SJSA1 (cell line): ENCODE results near the gene BCL2L1. TPM values are rescaled to one million over a fixed set of nuclear protein-coding genes. Genes with fewer than 3 reads are reported as not detected.

ENCODE experiments used
- DNase-seq, 2 experiments: peaks; one replicate each; pipeline ENCODE4 v3.0.0-alpha.2; 2015 to 2020; ENCODE audit warnings: low spot score in 2 of 2, low read depth in 1 of 2
- H3K27ac ChIP-seq: fragments of 250-450 bp; sonication (Bioruptor Pico); 2 replicates; pipeline ENCODE4 v1.5.1; 2020; ENCODE audit warnings: mild to moderate bottlenecking, moderate library complexity
- H3K27me3 ChIP-seq: fragments of 250-450 bp; sonication (Bioruptor Pico); replicated peaks from 2 replicates; pipeline ENCODE4 v1.5.1; 2020; ENCODE audit warnings: mild to moderate bottlenecking, moderate library complexity
- H3K36me3 ChIP-seq: fragments of 250-450 bp; sonication (Bioruptor Pico); 2 replicates; pipeline ENCODE4 v1.5.1; 2020; ENCODE audit warnings: mild to moderate bottlenecking
- H3K4me1 ChIP-seq: fragments of 250-450 bp; sonication (Bioruptor Pico); replicated peaks from 2 replicates; pipeline ENCODE4 v1.6.1; 2021; ENCODE audit warnings: mild to moderate bottlenecking
- H3K4me3 ChIP-seq: fragments of 250-450 bp; sonication (Bioruptor Pico); 2 replicates; pipeline ENCODE4 v1.5.1; 2020; ENCODE audit warnings: mild to moderate bottlenecking
- H3K9me3 ChIP-seq: fragments of 250-450 bp; sonication (Bioruptor Pico); replicated peaks from 2 replicates; pipeline ENCODE4 v1.5.1; 2020; ENCODE audit warnings: mild to moderate bottlenecking
- total RNA-seq: library from RNA; depleted of rRNA; stranded (reverse); fragments of >200 nt; shearing (Covaris generic); gene quantifications from 2 replicates; pipeline ENCODE4 v1.2.3, GENCODE V29; 2014

Gene BCL2L1
- total RNA-seq, 1 experiment from 2014 or later = 106 TPM

DNA sequence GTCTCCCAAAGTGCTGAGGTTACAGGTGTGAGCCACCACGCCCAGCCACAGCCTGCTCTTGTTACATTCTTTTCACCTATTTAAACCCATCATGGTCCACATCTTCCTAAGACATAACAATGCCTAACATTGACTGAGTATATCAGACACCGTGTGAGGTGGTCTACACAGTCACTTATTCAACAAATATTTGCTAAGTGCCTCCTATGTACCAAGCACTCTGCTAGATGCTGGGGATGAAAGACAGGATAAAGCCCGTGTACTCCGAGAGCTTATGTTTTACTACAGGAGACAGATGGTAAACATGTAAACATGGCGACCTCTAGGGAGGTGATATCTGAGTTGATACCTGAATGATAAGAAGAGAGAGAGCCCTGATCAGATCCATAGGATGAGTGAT lies 12.7 kb downstream of the BCL2L1 start:
- no peaks in the 10 kb centered on the region for H3K9me3 ChIP-seq
- no peak overlapping the region for H3K27ac ChIP-seq
- peaks cover 55% of the 10 kb centered on the region for H3K4me1 ChIP-seq
- no peak overlapping the region for H3K4me3 ChIP-seq
- peaks cover 92% of the 10 kb centered on the region for H3K36me3 ChIP-seq
- DNase-seq = no peak
- H3K27me3 ChIP-seq = no peaks in the 10 kb centered on the region

DNA sequence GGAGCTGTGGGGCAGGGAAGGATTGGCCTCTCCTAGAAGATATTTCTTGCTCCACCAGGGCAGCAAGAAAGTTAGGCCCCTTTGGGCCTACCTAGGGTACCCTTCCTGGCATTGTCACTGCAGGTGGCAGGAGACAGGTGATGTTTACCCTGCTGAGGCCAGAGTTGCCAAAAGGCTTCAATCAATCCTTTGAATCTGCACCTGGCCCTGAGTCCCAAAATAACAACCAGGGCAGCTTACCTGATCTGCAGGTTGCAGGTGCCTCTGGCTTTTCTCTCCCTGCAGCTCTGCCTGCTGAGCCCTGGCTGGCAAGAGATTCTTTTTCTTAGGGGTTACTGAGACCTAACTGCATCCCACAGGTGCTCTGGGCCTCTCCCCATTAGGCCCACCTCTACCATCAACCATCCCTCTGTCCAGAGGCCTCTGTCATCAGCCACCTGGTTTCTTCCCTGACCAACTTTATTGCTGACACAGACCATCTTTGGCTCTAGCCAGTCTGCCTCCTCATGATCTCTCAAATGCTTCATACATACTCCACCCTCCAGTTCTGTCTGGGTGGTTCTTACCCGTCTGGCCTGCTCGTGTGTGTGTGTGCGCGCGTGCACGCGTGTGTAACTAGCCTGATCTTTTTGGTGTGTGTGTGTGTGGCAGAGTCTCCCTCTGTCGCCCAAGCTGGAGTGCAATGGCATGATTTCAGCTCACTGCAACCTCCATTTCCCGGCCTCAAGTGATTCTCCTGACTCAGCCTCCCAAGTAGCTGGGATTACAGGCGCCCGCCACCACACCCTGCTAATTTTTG lies 13.7 kb downstream of the BCL2L1 start:
- no peaks in the 10 kb centered on the region for H3K9me3 ChIP-seq
- H3K27ac ChIP-seq = no peak overlapping the region
- peaks cover 56% of the 10 kb centered on the region for H3K4me1 ChIP-seq
- H3K4me3 ChIP-seq = no peak overlapping the region
- no peaks in the 10 kb centered on the region for H3K27me3 ChIP-seq
- H3K36me3 ChIP-seq = peaks cover 88% of the 10 kb centered on the region
- DNase-seq = no peak

DNA sequence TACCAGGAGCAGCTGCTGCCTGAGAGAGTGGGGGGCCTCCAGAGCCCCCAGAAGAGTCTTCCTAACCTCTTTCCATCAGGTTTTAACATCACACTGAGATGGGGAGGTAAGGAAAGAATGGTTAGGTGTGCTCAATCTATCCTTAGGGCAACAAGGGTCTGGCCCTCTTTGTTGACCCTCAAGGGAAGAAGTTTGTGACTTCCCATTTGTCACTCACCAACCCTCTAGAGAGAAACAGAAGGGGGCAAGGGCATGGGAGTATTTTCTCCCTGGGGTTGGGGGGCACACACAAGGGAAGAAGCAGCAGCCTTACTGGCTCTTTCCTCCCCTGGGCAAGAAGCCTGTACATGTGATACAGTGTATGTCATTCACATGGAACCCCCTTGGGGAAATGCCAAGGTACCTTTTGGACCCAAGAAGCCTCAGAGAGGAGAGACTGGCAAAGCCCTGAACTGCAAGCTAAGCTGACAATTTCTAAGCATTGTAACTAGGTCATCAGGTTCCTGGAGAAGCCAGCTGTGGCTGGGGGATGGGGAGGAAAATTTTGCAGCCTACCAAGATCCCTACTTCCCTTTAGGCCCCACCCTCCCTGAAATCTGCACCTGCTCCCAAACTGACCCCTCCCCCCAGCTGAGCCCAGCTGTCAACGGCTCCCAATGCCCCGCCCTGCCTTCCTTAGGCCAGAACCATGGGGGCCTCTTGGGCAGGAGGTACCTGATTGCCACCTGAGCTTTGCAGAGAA lies 14.5 kb downstream of the BCL2L1 start:
- Histone ChIP-seq H3K9me3 (no peaks in the 10 kb centered on the region), H3K27me3 (no peaks in the 10 kb centered on the region), H3K27ac (no peak overlapping the region), H3K36me3 (peaks cover 85% of the 10 kb centered on the region), H3K4me3 (no peak overlapping the region), H3K4me1 (peaks cover 50% of the 10 kb centered on the region)
- no peak for DNase-seq

DNA sequence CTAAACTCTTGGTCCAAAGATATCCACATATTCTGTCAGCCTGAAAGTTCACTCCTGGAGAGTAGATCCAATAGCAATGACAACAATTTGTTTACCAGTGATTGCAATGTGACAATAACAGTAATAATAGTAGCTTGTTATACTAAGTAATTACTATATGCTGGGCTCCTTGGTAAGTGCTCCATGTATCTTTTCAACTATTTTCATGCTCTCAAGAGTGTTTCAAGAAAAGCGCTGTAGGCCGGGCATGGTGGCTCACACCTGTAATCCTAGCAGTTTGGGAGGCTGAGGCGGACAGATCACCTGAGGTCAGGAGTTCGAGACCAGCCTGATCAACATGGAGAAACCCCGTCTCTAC lies 15.4 kb downstream of the BCL2L1 start:
- H3K36me3 ChIP-seq = peaks cover 82% of the 10 kb centered on the region
- H3K4me1 ChIP-seq = peaks cover 40% of the 10 kb centered on the region
- H3K4me3 ChIP-seq = no peak overlapping the region
- no peaks in the 10 kb centered on the region for H3K9me3 ChIP-seq
- no peak overlapping the region for H3K27ac ChIP-seq
- DNase-seq = no peak
- H3K27me3 ChIP-seq = no peaks in the 10 kb centered on the region

DNA sequence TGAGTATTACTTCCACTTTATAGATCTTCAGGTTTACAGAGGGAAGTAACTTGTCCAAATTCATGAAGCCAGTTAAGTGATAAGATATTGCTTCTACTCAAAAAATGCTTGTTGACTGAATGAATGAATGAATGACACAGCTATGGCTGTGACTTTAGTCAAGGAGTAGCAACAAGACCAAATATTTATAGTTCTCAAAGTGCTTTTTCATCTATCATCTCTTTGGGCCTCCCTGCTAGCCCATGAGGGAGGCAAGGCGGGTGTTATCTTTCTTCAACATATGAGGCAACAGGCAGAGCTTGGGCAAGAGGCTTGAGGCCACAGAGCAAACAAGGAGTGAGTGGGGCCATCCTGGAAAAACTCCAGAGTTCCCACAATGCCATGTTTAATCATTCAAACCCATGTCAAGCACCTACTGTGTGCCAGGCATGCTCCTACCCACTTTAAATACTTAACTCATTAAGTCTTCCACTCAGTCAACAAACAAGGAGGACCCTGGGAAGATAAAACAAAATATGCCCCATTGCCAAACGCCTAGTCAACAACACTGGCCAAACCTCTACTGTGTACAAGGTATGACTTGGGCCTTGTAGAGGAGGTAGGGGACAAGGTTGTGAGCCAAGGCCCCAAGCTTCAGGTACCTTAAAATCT lies 15.9 kb downstream of the BCL2L1 start:
- no peak overlapping the region for H3K27ac ChIP-seq
- DNase-seq = no peak

DNA sequence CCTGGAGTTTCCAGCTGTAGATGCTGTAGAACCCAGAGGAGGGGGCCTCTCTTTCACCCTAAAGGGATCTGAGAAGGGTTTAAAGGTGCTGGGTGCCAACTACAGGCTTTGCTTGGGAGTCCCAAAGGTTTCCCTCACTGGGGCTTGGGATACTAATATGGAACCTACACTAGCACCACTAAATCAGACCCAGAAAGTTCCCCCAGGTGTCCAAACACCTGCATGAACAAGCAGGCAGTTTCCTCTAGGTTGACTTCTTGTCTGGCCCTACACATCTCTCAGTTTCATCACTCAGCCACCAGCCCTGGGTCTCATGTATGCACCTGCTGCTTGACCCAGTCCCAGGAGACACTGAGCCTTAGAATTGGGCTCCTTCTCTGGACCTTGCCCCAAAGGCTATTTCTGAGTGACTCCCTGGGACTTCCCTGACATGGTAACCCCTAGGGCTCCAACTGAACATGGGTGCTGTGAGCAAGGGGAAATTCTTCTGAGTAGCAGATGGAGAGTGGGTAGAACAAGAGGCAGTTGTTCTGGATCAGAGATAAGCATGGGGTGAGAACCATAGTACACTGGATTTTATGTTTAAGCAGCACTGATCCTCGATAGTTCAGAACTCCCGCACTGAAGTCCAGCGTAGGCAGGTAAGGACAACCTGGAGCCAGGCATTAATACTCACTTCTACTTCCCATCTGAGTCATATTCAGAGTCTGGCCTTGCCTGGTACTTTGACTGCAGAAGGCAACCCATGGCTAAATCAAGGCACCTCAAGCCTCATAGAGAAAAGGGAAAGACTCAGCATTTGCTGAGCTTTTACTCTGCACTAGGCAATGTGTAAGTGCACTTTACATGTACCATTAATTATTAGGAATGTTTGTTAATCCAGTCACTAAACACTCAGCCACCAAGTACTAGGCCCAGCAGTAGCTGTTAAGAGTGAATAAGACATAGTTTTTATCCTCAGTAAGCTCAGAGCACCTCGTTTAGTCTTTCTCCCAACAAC lies 16.8 kb downstream of the BCL2L1 start:
- Histone ChIP-seq H3K36me3 (peaks cover 82% of the 10 kb centered on the region), H3K9me3 (no peaks in the 10 kb centered on the region), H3K4me3 (no peak overlapping the region), H3K27me3 (no peaks in the 10 kb centered on the region), H3K27ac (no peak overlapping the region), H3K4me1 (peaks cover 27% of the 10 kb centered on the region)
- no peak for DNase-seq

More for the DNA sequence above, 15.9 kb downstream of the BCL2L1 start:
- Histone ChIP-seq H3K36me3 (peaks cover 82% of the 10 kb centered on the region), H3K4me1 (peaks cover 35% of the 10 kb centered on the region), H3K27me3 (no peaks in the 10 kb centered on the region), H3K9me3 (no peaks in the 10 kb centered on the region), H3K4me3 (no peak overlapping the region)

DNA sequence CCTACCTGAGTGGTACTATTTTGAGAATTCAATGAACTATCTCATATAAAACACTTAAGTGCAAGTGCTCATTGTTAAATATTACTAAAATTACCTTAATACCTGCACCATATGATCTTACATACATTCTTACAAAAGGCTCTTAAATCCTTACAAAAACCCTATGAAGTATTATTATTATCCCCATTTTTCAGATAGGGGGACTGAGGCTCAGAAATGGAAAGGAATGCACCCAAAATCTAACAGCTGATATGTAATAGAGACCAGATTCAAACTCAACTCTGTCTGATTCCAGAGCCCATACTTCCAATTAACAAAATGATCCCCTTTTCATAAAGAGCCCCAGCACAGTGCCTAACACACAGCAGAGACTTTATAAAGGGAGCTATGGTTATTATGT lies 17.5 kb downstream of the BCL2L1 start:
- no peaks in the 10 kb centered on the region for H3K27me3 ChIP-seq
- peak overlapping the region; percentile 85 for H3K27ac ChIP-seq
- H3K36me3 ChIP-seq = peaks cover 82% of the 10 kb centered on the region
- H3K9me3 ChIP-seq = no peaks in the 10 kb centered on the region
- no peak overlapping the region for H3K4me3 ChIP-seq
- H3K4me1 ChIP-seq = peaks cover 23% of the 10 kb centered on the region
- DNase-seq = no peak

DNA sequence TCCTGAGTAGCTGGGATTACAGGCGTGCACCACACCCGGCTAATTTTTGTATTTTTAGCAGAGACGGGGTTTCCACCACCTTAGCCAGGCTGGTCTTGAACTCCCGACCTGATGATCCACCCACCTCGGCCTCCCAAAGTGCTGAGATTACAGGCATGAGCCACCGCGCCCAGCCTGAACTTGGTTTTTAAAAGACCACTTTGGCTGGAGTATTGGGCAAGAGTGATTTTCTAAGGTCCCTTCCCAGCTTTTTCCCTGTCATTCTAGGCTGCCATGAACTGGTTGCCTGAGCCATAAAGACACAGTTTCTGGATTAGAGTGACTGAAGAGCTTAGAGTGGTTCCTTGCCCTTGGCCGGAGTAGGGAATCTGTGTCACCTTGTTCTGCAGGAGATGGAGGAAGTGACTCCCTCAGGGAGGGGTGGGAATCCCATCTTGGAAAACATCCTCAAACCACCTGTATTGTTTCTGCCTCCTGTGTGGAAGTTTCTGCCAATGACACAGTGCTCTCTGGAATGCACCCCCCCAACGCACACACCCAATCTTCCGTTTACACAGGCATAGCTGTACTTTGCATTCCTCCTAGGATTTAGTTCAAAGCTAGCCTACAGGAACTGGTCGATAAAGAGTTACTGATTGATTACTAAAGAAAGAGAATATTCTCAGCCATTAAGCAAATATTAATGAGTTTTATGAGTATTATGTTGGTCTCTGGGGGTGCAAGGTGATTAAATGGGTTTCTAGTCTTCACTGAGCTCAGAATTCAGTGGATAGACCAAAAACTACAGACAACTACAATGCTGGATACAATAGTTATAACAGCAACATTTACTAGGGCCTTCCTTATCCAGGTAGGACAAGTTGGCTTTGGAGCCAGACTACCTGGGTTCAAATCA lies 18.2 kb downstream of the BCL2L1 start:
- H3K9me3 ChIP-seq = no peaks in the 10 kb centered on the region
- no peak overlapping the region for H3K4me3 ChIP-seq
- H3K4me1 ChIP-seq = peaks cover 31% of the 10 kb centered on the region
- peak overlapping the region; percentile 85 for H3K27ac ChIP-seq
- no peaks in the 10 kb centered on the region for H3K27me3 ChIP-seq
- peaks cover 84% of the 10 kb centered on the region for H3K36me3 ChIP-seq
- DNase-seq = peak; percentile 67 to 77

DNA sequence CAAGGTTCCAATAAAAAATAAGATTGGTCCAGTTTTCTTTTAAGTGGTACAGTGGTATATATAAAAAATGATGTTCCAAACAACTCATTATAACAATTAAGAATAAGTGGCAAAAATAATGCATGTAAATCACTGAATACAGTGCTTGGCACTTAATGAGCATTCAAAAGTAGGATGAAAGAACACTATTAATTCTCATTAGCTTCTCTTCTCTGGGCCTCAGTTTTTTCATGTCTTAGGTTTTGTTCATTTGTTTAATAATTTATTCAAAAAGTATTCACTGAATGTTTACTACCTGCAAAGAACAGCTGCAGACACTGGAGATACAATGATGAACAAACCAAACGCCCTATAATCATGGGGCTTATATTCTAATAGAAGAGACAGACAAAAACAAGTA lies 21.1 kb downstream of the BCL2L1 start:
- H3K4me1 ChIP-seq = peaks cover 46% of the 10 kb centered on the region
- no peak overlapping the region for H3K27ac ChIP-seq
- no peaks in the 10 kb centered on the region for H3K9me3 ChIP-seq
- H3K36me3 ChIP-seq = peaks cover 73% of the 10 kb centered on the region
- H3K4me3 ChIP-seq = no peak overlapping the region
- DNase-seq = no peak
- no peaks in the 10 kb centered on the region for H3K27me3 ChIP-seq

DNA sequence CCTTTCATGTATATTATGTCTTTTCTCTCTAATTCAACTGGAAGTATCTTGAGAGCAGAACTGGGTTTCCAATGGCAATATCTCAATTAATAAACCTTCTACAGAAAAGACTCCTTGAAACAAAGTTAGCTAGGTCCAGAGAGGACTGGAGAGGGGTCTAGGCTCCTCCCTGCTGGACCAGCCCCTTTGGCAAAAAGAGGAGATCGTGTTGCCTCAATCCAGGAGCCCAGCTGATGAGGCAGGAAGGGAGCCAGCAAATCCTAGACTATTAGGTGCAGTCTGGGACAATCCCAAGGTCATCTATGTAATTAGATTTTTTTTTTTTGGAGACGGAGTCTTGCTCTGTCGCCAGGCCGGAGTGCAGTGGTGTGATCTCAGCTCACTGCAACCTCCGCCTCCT lies 21.9 kb downstream of the BCL2L1 start:
- Histone ChIP-seq H3K27me3 (no peaks in the 10 kb centered on the region), H3K9me3 (no peaks in the 10 kb centered on the region), H3K36me3 (peaks cover 71% of the 10 kb centered on the region), H3K27ac (no peak overlapping the region), H3K4me3 (no peak overlapping the region), H3K4me1 (peaks cover 52% of the 10 kb centered on the region)
- no peak for DNase-seq

DNA sequence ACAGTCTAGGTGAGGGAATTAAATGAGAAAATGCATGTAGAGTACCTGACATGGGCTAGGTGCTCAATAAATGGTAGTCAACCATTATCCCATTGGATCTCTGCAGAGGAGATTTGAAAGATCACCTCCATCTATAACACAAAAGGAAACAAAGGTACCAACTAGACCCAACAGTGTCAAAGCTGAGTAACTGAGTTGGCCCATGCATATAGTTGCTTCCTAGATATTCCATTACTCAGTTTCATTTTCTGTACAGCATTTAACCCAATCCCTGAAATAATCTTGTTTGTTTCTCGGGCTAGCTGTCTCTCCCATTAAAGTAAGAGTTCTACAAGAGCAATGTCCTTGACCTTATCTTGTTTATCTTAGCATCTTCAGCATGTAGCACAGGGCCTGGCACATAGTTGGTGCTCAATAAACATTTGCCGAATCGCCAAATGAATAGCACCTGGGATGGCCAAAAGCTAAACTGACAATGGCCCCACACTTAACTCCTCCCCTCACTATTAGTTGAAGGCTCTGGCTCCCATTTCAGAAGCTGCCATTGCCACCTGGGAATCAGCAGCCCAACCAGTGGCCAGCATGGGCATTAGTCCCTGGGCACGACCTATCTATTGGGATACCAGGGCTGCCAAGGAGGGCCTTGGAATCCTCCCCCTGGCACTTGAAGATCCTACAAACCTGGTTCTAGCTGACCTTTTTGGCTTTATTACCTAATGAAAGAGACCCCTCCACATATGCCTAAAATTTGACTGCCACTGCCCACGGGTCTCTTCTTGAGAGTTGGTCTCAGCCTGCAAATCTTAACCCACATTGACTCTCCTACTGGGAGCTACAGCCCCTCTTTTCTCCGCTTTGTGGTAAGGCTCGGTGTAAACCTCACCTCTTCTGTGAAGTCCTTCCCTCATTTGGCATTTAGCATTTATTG lies 22.6 kb downstream of the BCL2L1 start:
- Histone ChIP-seq H3K4me1 (peaks cover 52% of the 10 kb centered on the region), H3K27ac (peak overlapping the region; percentile 44), H3K4me3 (no peak overlapping the region)

More for the DNA sequence above, 22.6 kb downstream of the BCL2L1 start:
- DNase-seq = no peak
- Histone ChIP-seq H3K9me3 (no peaks in the 10 kb centered on the region), H3K36me3 (peaks cover 71% of the 10 kb centered on the region), H3K27me3 (no peaks in the 10 kb centered on the region)
